CD14-positive monocyte (primary cell): ENCODE data around the gene DENND1A. TPM values are rescaled to one million over a fixed set of nuclear protein-coding genes. Genes with fewer than 3 reads are reported as not detected.

ENCODE experiments used
- DNase-seq, 3 donors: peaks; one replicate each; pipeline ENCODE4 v3.0.0-alpha.2; 2011 to 2022
- H2AFZ ChIP-seq: 2 replicates; pipeline ENCODE4 v1.6.0; 2012; ENCODE audit warnings: mild to moderate bottlenecking, low read depth, low read length, inconsistent platforms; ENCODE audit not compliant: insufficient read depth, poor library complexity, severe bottlenecking
- H3K27ac ChIP-seq, 2 donors: 1 replicate in 1 of 2; 2 replicates in 1 of 2; pipeline ENCODE4 v1.5.1; 2012 to 2013; ENCODE audit warnings: low read length in 2 of 2, control low read depth in 1 of 2, inconsistent platforms in 1 of 2, low read depth in 1 of 2, mild to moderate bottlenecking in 1 of 2
- H3K27me3 ChIP-seq, 2 donors: one replicate each; pipeline versions ENCODE4 v1.6.0 to v1.6.1; 2011 to 2013; ENCODE audit warnings: low read length in 2 of 2; ENCODE audit not compliant: control insufficient read depth in 2 of 2, insufficient read depth in 2 of 2
- H3K36me3 ChIP-seq, 2 donors: replicated peaks in 1 of 2; 1 replicate in 1 of 2; 2 replicates in 1 of 2; pipeline versions ENCODE4 v1.5.1 to v1.6.1; 2012 to 2013; ENCODE audit warnings: low read length in 2 of 2, control low read depth in 1 of 2, inconsistent platforms in 1 of 2, mild to moderate bottlenecking in 1 of 2; ENCODE audit not compliant: insufficient read depth in 2 of 2, control insufficient read depth in 1 of 2
- H3K4me1 ChIP-seq, 2 donors: 1 replicate in 1 of 2; 2 replicates in 1 of 2; pipeline versions ENCODE4 v1.5.1 to v1.6.1; 2012 to 2013; ENCODE audit warnings: low read length in 2 of 2, control low read depth in 1 of 2, inconsistent platforms in 1 of 2, mild to moderate bottlenecking in 1 of 2, moderate library complexity in 1 of 2; ENCODE audit not compliant: insufficient read depth in 2 of 2, control insufficient read depth in 1 of 2
- H3K4me2 ChIP-seq: replicated peaks from 2 replicates; pipeline ENCODE3; 2012; ENCODE audit warnings: low read length, moderate library complexity, mild to moderate bottlenecking; ENCODE audit not compliant: poor library complexity, severe bottlenecking; ENCODE audit errors: extremely low read depth
- H3K4me3 ChIP-seq, 3 experiments: fragments of 200-600 bp in 1 of 3; sonication (generic) in 1 of 3; replicated peaks in 1 of 3; 1 replicate in 2 of 3; 2 replicates in 1 of 3; pipeline ENCODE4 v1.5.1; 2011 to 2013; ENCODE audit warnings: low read length in 3 of 3, mild to moderate bottlenecking in 3 of 3, control low read depth in 2 of 3, low read depth in 2 of 3, inconsistent platforms in 1 of 3, moderate library complexity in 1 of 3
- H3K79me2 ChIP-seq: 2 replicates; pipeline ENCODE4 v1.6.0; 2012; ENCODE audit warnings: mild to moderate bottlenecking, control low read depth, inconsistent platforms, low read length, moderate library complexity; ENCODE audit not compliant: insufficient read depth
- H3K9ac ChIP-seq: 2 replicates; pipeline ENCODE4 v1.6.0; 2017; ENCODE audit warnings: low read length, mild to moderate bottlenecking; ENCODE audit not compliant: insufficient read depth, poor library complexity, severe bottlenecking
- H3K9me3 ChIP-seq, 2 donors: replicated peaks in 1 of 2; 1 replicate in 1 of 2; 2 replicates in 1 of 2; pipeline versions ENCODE4 v1.5.1 to v1.6.1; 2012 to 2013; ENCODE audit warnings: low read length in 2 of 2, control low read depth in 1 of 2; ENCODE audit not compliant: control insufficient read depth in 1 of 2, insufficient read depth in 1 of 2
- H4K20me1 ChIP-seq: 2 replicates; pipeline ENCODE4 v1.6.0; 2012; ENCODE audit warnings: mild to moderate bottlenecking, low read length, control low read depth, moderate library complexity; ENCODE audit not compliant: insufficient read depth
- H3K27ac Mint-ChIP-seq, 7 donors: one replicate each; pipeline ENCODE4 v1.8.0; 2020; ENCODE audit warnings: mild to moderate bottlenecking in 7 of 7, mixed read lengths in 7 of 7, moderate library complexity in 6 of 7, inconsistent platforms in 2 of 7
- H3K27me3 Mint-ChIP-seq, 3 donors: one replicate each; pipeline ENCODE4 v1.8.0; 2021 to 2022; ENCODE audit warnings: low read depth in 3 of 3, mild to moderate bottlenecking in 3 of 3, mixed read lengths in 3 of 3, moderate library complexity in 3 of 3, inconsistent platforms in 1 of 3
- H3K36me3 Mint-ChIP-seq, 2 donors: one replicate each; pipeline ENCODE4 v1.8.0; 2020; ENCODE audit warnings: mixed read lengths in 2 of 2, inconsistent platforms in 1 of 2, mild to moderate bottlenecking in 1 of 2
- H3K4me1 Mint-ChIP-seq: one replicate; pipeline ENCODE4 v1.8.0; 2020; ENCODE audit warnings: mild to moderate bottlenecking, mixed read lengths
- H3K4me3 Mint-ChIP-seq, 2 donors: one replicate each; pipeline ENCODE4 v1.8.0; 2020; ENCODE audit warnings: mild to moderate bottlenecking in 2 of 2, mixed read lengths in 2 of 2, moderate library complexity in 1 of 2
- H3K9me3 Mint-ChIP-seq, 7 donors: one replicate each; pipeline ENCODE4 v1.8.0; 2020 to 2022; ENCODE audit warnings: mixed read lengths in 7 of 7, mild to moderate bottlenecking in 6 of 7, moderate library complexity in 6 of 7, inconsistent platforms in 2 of 7
- WGBS: methylation state at CpG from one replicate; pipeline ENCODE4 v1.1.5; 2013; ENCODE audit warnings: missing lambda C conversion rate; ENCODE audit not compliant: insufficient coverage; 5-methylcytosine and 5-hydroxymethylcytosine counted together
- intact Hi-C, 2 donors: fragments of 100-400 bp; cut with micrococcal nuclease; formaldehyde crosslinking; loops; one replicate each; pipeline versions ENCODE4 v1.15.0 to v1.15.1; 2023
- polyA plus RNA-seq, 3 donors: library from polyadenylated mRNA; depleted of rRNA in 1 of 3; unstranded in 2 of 3; stranded (reverse) in 1 of 3; fragments of 300-500 nt in 2 of 3; fragments of >200 nt in 1 of 3; fragmentation: Illumina TruSeq in 2 of 3; gene quantifications; 1 replicate in 2 of 3; 2 replicates in 1 of 3; pipeline ENCODE4 v1.2.3, GENCODE V29; 2012 to 2021
- TF ChIP-seq, protein P1 (sequence below): fragments of 200-600 bp; IDR thresholded peaks from one replicate; pipeline ENCODE4 v1.8.0; 2022; ENCODE audit warnings: antibody characterized with exemption, mild to moderate bottlenecking

DENND1A gene
- polyA plus RNA-seq, 3 donors = 24.8 to 73.0 (median 29.4) TPM

DNA sequence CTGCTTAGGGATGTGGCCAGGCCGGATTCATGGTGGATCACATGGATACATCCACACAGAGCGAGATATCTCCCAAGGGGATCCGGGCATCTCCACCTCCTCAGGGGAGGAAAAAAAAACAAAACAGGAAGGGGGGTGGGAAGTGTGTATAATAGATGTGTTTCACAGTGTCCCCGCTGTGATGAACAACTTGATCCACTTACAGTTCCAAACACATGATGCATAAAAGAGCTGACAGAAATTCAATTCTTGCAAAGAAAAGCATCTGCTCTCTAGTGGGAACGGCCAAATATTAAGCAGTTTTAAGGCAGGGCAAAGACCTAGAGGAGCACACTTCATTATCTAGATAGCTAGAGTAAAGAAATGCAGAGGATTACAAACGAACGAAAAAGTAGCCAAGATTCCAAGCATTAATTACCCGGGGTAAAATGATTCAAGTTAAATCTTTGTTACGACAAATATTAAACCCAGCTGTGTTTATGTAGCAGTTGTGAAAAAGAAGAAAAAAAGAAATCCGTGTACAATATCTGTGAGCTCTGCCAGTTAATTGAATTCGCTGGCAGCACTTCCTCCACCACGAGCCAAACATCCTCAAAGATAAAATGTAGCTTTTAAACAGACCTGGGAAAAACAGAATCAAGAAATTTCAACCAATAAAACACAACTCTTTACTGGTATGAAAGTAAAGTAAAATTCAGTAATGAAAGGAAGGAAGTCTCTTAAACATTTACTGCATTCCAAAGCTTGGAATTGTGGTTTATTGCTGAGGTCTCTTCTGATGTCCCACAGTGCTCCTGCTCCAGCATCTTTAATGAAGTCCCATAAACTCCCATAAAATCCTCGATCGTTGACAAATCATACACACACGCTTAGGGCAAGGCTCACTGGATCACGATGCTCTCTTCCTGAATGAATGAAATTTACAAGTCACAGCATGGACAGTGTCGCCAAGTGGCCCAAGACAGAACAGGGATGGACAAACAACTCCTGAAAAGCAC lies 360.9 kb downstream of the DENND1A start:
- 100% methylated on average over 4 of the region's 17 CpGs for WGBS
- Histone ChIP-seq H4K20me1 (peaks cover 59% of the 10 kb centered on the region), H3K4me3 (no peak overlapping the region), H3K27ac (no peak overlapping the region), H2AFZ (no peak overlapping the region), H3K9me3 (no peaks in the 10 kb centered on the region), H3K27me3 (no peaks in the 10 kb centered on the region), H3K79me2 (no peaks in the 10 kb centered on the region), H3K9ac (no peak overlapping the region), H3K4me2 (no peak overlapping the region), H3K36me3 (peaks cover 18 to 68% of the 10 kb centered on the region in 2 donors), H3K4me1 (no peaks in the 10 kb centered on the region)
- Mint-ChIP-seq H3K4me1 (peaks cover 15% of the 10 kb centered on the region), H3K27me3 (no peaks in the 10 kb centered on the region), H3K9me3 (no peaks in the 10 kb centered on the region), H3K36me3 (peaks cover 55 to 59% of the 10 kb centered on the region in 2 donors), H3K4me3 (no peak overlapping the region), H3K27ac (no peak overlapping the region)
- intact Hi-C loops = no loop called here
- TF ChIP-seq, protein P1, sequence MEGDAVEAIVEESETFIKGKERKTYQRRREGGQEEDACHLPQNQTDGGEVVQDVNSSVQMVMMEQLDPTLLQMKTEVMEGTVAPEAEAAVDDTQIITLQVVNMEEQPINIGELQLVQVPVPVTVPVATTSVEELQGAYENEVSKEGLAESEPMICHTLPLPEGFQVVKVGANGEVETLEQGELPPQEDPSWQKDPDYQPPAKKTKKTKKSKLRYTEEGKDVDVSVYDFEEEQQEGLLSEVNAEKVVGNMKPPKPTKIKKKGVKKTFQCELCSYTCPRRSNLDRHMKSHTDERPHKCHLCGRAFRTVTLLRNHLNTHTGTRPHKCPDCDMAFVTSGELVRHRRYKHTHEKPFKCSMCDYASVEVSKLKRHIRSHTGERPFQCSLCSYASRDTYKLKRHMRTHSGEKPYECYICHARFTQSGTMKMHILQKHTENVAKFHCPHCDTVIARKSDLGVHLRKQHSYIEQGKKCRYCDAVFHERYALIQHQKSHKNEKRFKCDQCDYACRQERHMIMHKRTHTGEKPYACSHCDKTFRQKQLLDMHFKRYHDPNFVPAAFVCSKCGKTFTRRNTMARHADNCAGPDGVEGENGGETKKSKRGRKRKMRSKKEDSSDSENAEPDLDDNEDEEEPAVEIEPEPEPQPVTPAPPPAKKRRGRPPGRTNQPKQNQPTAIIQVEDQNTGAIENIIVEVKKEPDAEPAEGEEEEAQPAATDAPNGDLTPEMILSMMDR = no peak
- DNase-seq = no peak

DNA sequence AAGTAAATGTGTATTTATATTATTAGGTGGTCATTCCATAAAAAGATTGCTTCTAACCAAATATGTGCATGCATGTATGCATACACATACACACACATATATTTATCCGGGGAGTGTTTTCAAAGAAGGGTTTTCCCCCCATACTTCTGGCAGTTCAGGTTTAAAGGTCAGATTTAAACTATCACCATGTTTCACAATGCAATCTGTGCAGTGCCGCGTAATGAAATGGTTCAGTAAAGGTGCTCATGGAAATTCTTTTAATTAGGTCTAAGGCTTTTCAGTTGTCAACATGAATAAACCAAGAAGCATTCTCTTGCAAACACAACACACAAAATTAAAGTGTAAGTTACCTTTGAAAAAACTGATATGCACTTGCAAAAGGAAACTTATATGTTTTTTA lies 362.9 kb downstream of the DENND1A start:
- WGBS = no CpG with 5 or more reads among the region's 3 CpGs
- Mint-ChIP-seq H3K27ac (no peak overlapping the region), H3K36me3 (peaks cover 54 to 59% of the 10 kb centered on the region in 2 donors), H3K4me1 (peaks cover 28% of the 10 kb centered on the region), H3K4me3 (no peak overlapping the region), H3K27me3 (no peaks in the 10 kb centered on the region), H3K9me3 (no peaks in the 10 kb centered on the region)
- Histone ChIP-seq H3K9me3 (no peaks in the 10 kb centered on the region), H4K20me1 (peaks cover 75% of the 10 kb centered on the region), H3K4me3 (no peak overlapping the region), H3K4me1 (peaks cover 0 to 7% of the 10 kb centered on the region in 2 donors), H3K4me2 (no peak overlapping the region), H3K27me3 (no peaks in the 10 kb centered on the region), H3K36me3 (peaks cover 20 to 77% of the 10 kb centered on the region in 2 donors), H3K79me2 (no peaks in the 10 kb centered on the region), H3K27ac (no peak overlapping the region), H3K9ac (no peak overlapping the region), H2AFZ (no peak overlapping the region)
- no peak for DNase-seq
- intact Hi-C loops = no loop called here
- TF ChIP-seq, protein P1 = no peak
